ENCODE data around the gene TLL2. TPM values are rescaled to one million over a fixed set of nuclear protein-coding genes. Genes with fewer than 3 reads are reported as not detected.

The TLL2 gene
- polyA plus RNA-seq, 1 experiment = 0.05 TPM

GRCh38 chr10:96334616-96335526, 178.9 kb downstream of the TLL2 start:
- Histone ChIP-seq H3K27me3 (ENCODE audit: control insufficient read depth, insufficient read depth, low read length) (no peaks in the 10 kb centered on the region), H3K4me3 (ENCODE audit: low read depth, low read length) (no peak overlapping the region), H3K36me3 (ENCODE audit: control insufficient read depth, insufficient read depth, low read length) (no peaks in the 10 kb centered on the region)
- POLR2A ChIA-PET = no interaction called here
- CTCF ChIA-PET = interaction anchor here (0.7 to 3.3 kb wide), 14 partner anchors 11 to 324 kb away, joined by 3 to 28 read pairs (median 4); no protein-coding TSS in a partner anchor
- no peak for DNase-seq (ENCODE audit: low read depth)
- TF ChIP-seq CTCF (IDR thresholded peaks at IDR 0.05; ENCODE audit: insufficient read depth, low read depth, low read length) = peak; percentile 87

- no peaks in the 10 kb centered on the region for H3K36me3 ChIP-seq (ENCODE audit: control insufficient read depth, insufficient read depth, low read length)
- no peak for DNase-seq (ENCODE audit: low read depth)
- no peak for TF ChIP-seq CTCF (IDR thresholded peaks at IDR 0.05; ENCODE audit: insufficient read depth, low read depth, low read length)
- no peak overlapping the region for H3K4me3 ChIP-seq (ENCODE audit: low read depth, low read length)
- POLR2A ChIA-PET = no interaction called here
- no peaks in the 10 kb centered on the region for H3K27me3 ChIP-seq (ENCODE audit: control insufficient read depth, insufficient read depth, low read length)
- CTCF ChIA-PET = interaction anchor here (0.6 to 1.8 kb wide), 2 partner anchors 316 to 383 kb away, joined by 3 to 9 read pairs; no protein-coding TSS in a partner anchor
Measured at GRCh38 chr10:96333101-96333500, 180.6 kb downstream of the TLL2 start.

- H3K36me3 ChIP-seq (ENCODE audit: control insufficient read depth, insufficient read depth, low read length) = no peaks in the 10 kb centered on the region
- no peak for DNase-seq (ENCODE audit: low read depth)
- TF ChIP-seq CTCF (IDR thresholded peaks at IDR 0.05; ENCODE audit: insufficient read depth, low read depth, low read length) = no peak
- H3K27me3 ChIP-seq (ENCODE audit: control insufficient read depth, insufficient read depth, low read length) = no peaks in the 10 kb centered on the region; the same call in 1 of the 2 replicates
- POLR2A ChIA-PET = no interaction called here
- H3K4me3 ChIP-seq (ENCODE audit: low read depth, low read length) = no peak overlapping the region
- CTCF ChIA-PET = no interaction called here
Measured at GRCh38 chr10:96327462-96327861, 186.3 kb downstream of the TLL2 start.

- Histone ChIP-seq H3K27me3 (ENCODE audit: control insufficient read depth, insufficient read depth, low read length) (no peaks in the 10 kb centered on the region; the same call in 1 of the 2 replicates), H3K4me3 (ENCODE audit: low read depth, low read length) (no peak overlapping the region), H3K36me3 (ENCODE audit: control insufficient read depth, insufficient read depth, low read length) (no peaks in the 10 kb centered on the region)
- no peak for DNase-seq (ENCODE audit: low read depth)
- ChIA-PET CTCF (interaction anchor here (4.8 kb wide), 1 partner anchor 9 kb away, joined by 28 read pairs; no protein-coding TSS in a partner anchor), POLR2A (no interaction called here)
- TF ChIP-seq CTCF (IDR thresholded peaks at IDR 0.05; ENCODE audit: insufficient read depth, low read depth, low read length) = no peak
Measured at GRCh38 chr10:96325719-96326373, 187.9 kb downstream of the TLL2 start.

GRCh38 chr10:96324447-96324846, 189.3 kb downstream of the TLL2 start:
- Histone ChIP-seq H3K36me3 (ENCODE audit: control insufficient read depth, insufficient read depth, low read length) (no peaks in the 10 kb centered on the region), H3K27me3 (ENCODE audit: control insufficient read depth, insufficient read depth, low read length) (no peaks in the 10 kb centered on the region; the same call in 1 of the 2 replicates), H3K4me3 (ENCODE audit: low read depth, low read length) (no peak overlapping the region)
- CTCF ChIA-PET = interaction anchor here (0.9 to 4.8 kb wide), 2 partner anchors 11 to 16 kb away, joined by 3 to 28 read pairs; no protein-coding TSS in a partner anchor
- no peak for DNase-seq (ENCODE audit: low read depth)
- no peak for TF ChIP-seq CTCF (IDR thresholded peaks at IDR 0.05; ENCODE audit: insufficient read depth, low read depth, low read length)
- POLR2A ChIA-PET = no interaction called here

Measured in BJ (cell line).